A549 (cell line): Measurements from ENCODE around the gene SYNJ1.

Source experiments
- CEBPB ChIP-seq, 2 experiments: fragments of >200 bp in 1 of 2; sonication (Bioruptor Twin) in 1 of 2; formaldehyde crosslinking in 1 of 2; IDR thresholded peaks; 2 replicates each; pipeline ENCODE4 v1.6.1; 2012 to 2016
- EP300 ChIP-seq, 2 experiments: fragments of >200 bp; sonication (Bioruptor Twin); formaldehyde crosslinking; IDR thresholded peaks; 2 replicates in 1 of 2; 3 replicates in 1 of 2; pipeline ENCODE4 v1.6.1; 2016 to 2017
- JUN ChIP-seq, 2 experiments: fragments of >200 bp; sonication (Bioruptor Twin); formaldehyde crosslinking; IDR thresholded peaks; 2 replicates in 1 of 2; 3 replicates in 1 of 2; pipeline ENCODE4 v1.6.1; 2016 to 2017
- MAZ ChIP-seq: fragments of 150-350 bp; IDR thresholded peaks from 2 replicates; pipeline ENCODE4 v1.6.1; 2014; ENCODE audit warnings: antibody characterized with exemption, low read depth, low read length, borderline replicate concordance
- MYC ChIP-seq: IDR thresholded peaks from 2 replicates; pipeline ENCODE4 v1.6.1; 2012; ENCODE audit warnings: mild to moderate bottlenecking, inconsistent platforms, low read length, improper control_type of control experiment, borderline replicate concordance
- POLR2A ChIP-seq: IDR thresholded peaks from 2 replicates; pipeline ENCODE4 v1.6.1; 2012; ENCODE audit warnings: mild to moderate bottlenecking, low read length
- POLR2AphosphoS2 ChIP-seq: conservative IDR thresholded peaks from 2 replicates; pipeline ENCODE4 v1.6.1; 2012; ENCODE audit warnings: low read length, improper control_type of control experiment, inconsistent platforms
- RCOR1 ChIP-seq: fragments of 150-350 bp; IDR thresholded peaks from 2 replicates; pipeline ENCODE4 v1.6.1; 2014; ENCODE audit warnings: antibody characterized with exemption, low read length, low read depth
- SMC3 ChIP-seq: fragments of >200 bp; sonication (Bioruptor Twin); formaldehyde crosslinking; IDR thresholded peaks from 3 replicates; pipeline ENCODE4 v1.6.1; 2018; ENCODE audit warnings: inconsistent platforms
- TF ChIP-seq, protein P1 (sequence below): fragments of 450-650 bp; IDR thresholded peaks from 2 replicates; pipeline ENCODE4 v1.6.1; 2014; ENCODE audit warnings: antibody characterized with exemption
- TF ChIP-seq, protein P2 (sequence below): fragments of >200 bp; sonication (Bioruptor Twin); formaldehyde crosslinking; IDR thresholded peaks from 3 replicates; pipeline ENCODE4 v1.5.1; 2016
- TF ChIP-seq, protein P3 (sequence below): IDR thresholded peaks from 2 replicates; pipeline ENCODE4 v1.6.1; 2012; ENCODE audit warnings: low read depth, borderline replicate concordance

DNA sequence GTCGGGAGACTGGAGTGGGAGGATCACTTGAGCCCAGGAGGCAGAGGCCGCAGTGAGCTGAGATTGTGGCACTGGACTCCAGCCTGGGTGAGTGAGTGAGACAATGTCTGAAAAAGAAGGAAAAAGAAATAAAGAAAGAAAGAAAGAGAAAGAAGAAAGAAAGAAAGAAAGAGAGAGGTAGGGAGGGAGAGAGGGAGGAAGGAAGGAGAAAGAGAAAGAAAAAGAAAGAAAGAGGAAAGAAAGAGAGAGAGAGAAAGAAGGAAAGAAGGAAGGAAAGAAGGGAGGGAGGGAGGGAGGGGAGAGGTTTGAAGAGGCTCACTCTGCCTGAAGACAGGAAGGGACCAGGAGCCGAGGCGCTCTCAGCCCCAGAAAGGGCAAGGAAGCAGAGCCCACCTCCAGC, 137.7 kb downstream of the SYNJ1 start:
- TF ChIP-seq, protein P1, sequence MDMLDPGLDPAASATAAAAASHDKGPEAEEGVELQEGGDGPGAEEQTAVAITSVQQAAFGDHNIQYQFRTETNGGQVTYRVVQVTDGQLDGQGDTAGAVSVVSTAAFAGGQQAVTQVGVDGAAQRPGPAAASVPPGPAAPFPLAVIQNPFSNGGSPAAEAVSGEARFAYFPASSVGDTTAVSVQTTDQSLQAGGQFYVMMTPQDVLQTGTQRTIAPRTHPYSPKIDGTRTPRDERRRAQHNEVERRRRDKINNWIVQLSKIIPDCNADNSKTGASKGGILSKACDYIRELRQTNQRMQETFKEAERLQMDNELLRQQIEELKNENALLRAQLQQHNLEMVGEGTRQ, result no peak
- TF ChIP-seq, protein P2, sequence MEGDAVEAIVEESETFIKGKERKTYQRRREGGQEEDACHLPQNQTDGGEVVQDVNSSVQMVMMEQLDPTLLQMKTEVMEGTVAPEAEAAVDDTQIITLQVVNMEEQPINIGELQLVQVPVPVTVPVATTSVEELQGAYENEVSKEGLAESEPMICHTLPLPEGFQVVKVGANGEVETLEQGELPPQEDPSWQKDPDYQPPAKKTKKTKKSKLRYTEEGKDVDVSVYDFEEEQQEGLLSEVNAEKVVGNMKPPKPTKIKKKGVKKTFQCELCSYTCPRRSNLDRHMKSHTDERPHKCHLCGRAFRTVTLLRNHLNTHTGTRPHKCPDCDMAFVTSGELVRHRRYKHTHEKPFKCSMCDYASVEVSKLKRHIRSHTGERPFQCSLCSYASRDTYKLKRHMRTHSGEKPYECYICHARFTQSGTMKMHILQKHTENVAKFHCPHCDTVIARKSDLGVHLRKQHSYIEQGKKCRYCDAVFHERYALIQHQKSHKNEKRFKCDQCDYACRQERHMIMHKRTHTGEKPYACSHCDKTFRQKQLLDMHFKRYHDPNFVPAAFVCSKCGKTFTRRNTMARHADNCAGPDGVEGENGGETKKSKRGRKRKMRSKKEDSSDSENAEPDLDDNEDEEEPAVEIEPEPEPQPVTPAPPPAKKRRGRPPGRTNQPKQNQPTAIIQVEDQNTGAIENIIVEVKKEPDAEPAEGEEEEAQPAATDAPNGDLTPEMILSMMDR, result no peak
- TF ChIP-seq JUN (IDR thresholded peaks at IDR 0.05) (no peak), POLR2AphosphoS2 (no peak), MAZ (no peak), SMC3 (no peak), POLR2A (no peak), EP300 (IDR thresholded peaks at IDR 0.05) (no peak), CEBPB (IDR thresholded peaks at IDR 0.05) (no peak), MYC (no peak), RCOR1 (no peak)
- TF ChIP-seq, protein P3, sequence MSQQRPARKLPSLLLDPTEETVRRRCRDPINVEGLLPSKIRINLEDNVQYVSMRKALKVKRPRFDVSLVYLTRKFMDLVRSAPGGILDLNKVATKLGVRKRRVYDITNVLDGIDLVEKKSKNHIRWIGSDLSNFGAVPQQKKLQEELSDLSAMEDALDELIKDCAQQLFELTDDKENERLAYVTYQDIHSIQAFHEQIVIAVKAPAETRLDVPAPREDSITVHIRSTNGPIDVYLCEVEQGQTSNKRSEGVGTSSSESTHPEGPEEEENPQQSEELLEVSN, result no peak
